Loucy (cell line): Measurements from ENCODE around the gene KRT35.

Experiments
- H2AFZ ChIP-seq: fragments of 200-600 bp; sonication (generic); 2 replicates; pipeline ENCODE4 v1.6.0; 2016; ENCODE audit warnings: antibody characterized with exemption, mild to moderate bottlenecking, low read length, moderate library complexity
- H3F3A ChIP-seq: fragments of 200-600 bp; 2 replicates; pipeline ENCODE4 v1.6.0; 2016; ENCODE audit warnings: antibody characterized with exemption, low read depth, mild to moderate bottlenecking
- H3K27me3 ChIP-seq: fragments of 200-600 bp; sonication (generic); 2 replicates; pipeline ENCODE4 v1.6.1; 2014; ENCODE audit warnings: low read length, mild to moderate bottlenecking; ENCODE audit not compliant: insufficient read depth, poor library complexity, severe bottlenecking
- H3K36me3 ChIP-seq: fragments of 200-600 bp; sonication (generic); 2 replicates; pipeline ENCODE4 v1.6.1; 2016; ENCODE audit warnings: low read length; ENCODE audit not compliant: insufficient read depth
- H3K4me1 ChIP-seq: fragments of 200-600 bp; sonication (generic); 2 replicates; pipeline ENCODE4 v1.5.1; 2014; ENCODE audit warnings: low read length, mild to moderate bottlenecking; ENCODE audit not compliant: insufficient read depth, poor library complexity, severe bottlenecking
- H3K4me2 ChIP-seq: fragments of 200-600 bp; sonication (generic); 2 replicates; pipeline ENCODE4 v1.6.0; 2014; ENCODE audit warnings: antibody characterized with exemption, low read length, low read depth, mild to moderate bottlenecking; ENCODE audit not compliant: poor library complexity, severe bottlenecking
- H3K4me3 ChIP-seq: fragments of 200-600 bp; sonication (generic); 2 replicates; pipeline ENCODE4 v1.5.1; 2014; ENCODE audit warnings: low read length, mild to moderate bottlenecking, mixed read lengths; ENCODE audit not compliant: poor library complexity, severe bottlenecking
- H3K79me2 ChIP-seq: fragments of 200-600 bp; sonication (generic); 2 replicates; pipeline ENCODE4 v1.6.1; 2014; ENCODE audit warnings: low read length; ENCODE audit not compliant: insufficient read depth
- H3K9ac ChIP-seq: fragments of 200-600 bp; sonication (generic); 2 replicates; pipeline ENCODE4 v1.6.0; 2014; ENCODE audit warnings: mild to moderate bottlenecking, low read depth, low read length, moderate library complexity; ENCODE audit not compliant: poor library complexity, severe bottlenecking
- H3K9me2 ChIP-seq: fragments of 200-600 bp; sonication (generic); replicated peaks from 2 replicates; pipeline ENCODE4 v1.6.1; 2016; ENCODE audit warnings: low read depth, low read length, mixed read lengths
- H3K9me3 ChIP-seq: fragments of 200-600 bp; sonication (generic); 2 replicates; pipeline ENCODE4 v1.6.1; 2014; ENCODE audit warnings: mild to moderate bottlenecking, antibody characterized with exemption, low read length, low read depth; ENCODE audit not compliant: insufficient read depth
- H4K20me1 ChIP-seq: fragments of 200-600 bp; sonication (generic); 2 replicates; pipeline ENCODE4 v1.6.0; 2014; ENCODE audit warnings: antibody characterized with exemption, low read length, mild to moderate bottlenecking; ENCODE audit not compliant: insufficient read depth, poor library complexity, severe bottlenecking
- EZH2phosphoT487 ChIP-seq: fragments of 200-600 bp; IDR thresholded peaks from 2 replicates; pipeline ENCODE4 v1.6.1; 2018; ENCODE audit warnings: antibody characterized with exemption, mild to moderate bottlenecking, moderate library complexity, borderline replicate concordance
- TF ChIP-seq, protein P1 (sequence below): fragments of 200-600 bp; sonication (generic); conservative IDR thresholded peaks from 2 replicates; pipeline ENCODE4 v1.5.1; 2014; ENCODE audit warnings: mild to moderate bottlenecking, antibody characterized with exemption, low read length

KRT35 gene

GRCh38 chr17:41439375-41439774, 41.6 kb downstream of the KRT35 start:
- no peaks in the 10 kb centered on the region for H3K36me3 ChIP-seq
- H3K9me3 ChIP-seq: no peaks in the 10 kb centered on the region
- no peaks in the 10 kb centered on the region for H3K79me2 ChIP-seq
- no peak for TF ChIP-seq EZH2phosphoT487
- TF ChIP-seq, protein P1, sequence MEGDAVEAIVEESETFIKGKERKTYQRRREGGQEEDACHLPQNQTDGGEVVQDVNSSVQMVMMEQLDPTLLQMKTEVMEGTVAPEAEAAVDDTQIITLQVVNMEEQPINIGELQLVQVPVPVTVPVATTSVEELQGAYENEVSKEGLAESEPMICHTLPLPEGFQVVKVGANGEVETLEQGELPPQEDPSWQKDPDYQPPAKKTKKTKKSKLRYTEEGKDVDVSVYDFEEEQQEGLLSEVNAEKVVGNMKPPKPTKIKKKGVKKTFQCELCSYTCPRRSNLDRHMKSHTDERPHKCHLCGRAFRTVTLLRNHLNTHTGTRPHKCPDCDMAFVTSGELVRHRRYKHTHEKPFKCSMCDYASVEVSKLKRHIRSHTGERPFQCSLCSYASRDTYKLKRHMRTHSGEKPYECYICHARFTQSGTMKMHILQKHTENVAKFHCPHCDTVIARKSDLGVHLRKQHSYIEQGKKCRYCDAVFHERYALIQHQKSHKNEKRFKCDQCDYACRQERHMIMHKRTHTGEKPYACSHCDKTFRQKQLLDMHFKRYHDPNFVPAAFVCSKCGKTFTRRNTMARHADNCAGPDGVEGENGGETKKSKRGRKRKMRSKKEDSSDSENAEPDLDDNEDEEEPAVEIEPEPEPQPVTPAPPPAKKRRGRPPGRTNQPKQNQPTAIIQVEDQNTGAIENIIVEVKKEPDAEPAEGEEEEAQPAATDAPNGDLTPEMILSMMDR: no peak
- H3K4me3 ChIP-seq: no peak overlapping the region
- no peaks in the 10 kb centered on the region for H3F3A ChIP-seq
- peaks cover 7% of the 10 kb centered on the region for H3K27me3 ChIP-seq
- no peak overlapping the region for H3K4me2 ChIP-seq
- no peaks in the 10 kb centered on the region for H4K20me1 ChIP-seq
- no peaks in the 10 kb centered on the region for H3K4me1 ChIP-seq
- no peak overlapping the region for H2AFZ ChIP-seq
- no peak overlapping the region for H3K9ac ChIP-seq
- H3K9me2 ChIP-seq: no peaks in the 10 kb centered on the region

DNA sequence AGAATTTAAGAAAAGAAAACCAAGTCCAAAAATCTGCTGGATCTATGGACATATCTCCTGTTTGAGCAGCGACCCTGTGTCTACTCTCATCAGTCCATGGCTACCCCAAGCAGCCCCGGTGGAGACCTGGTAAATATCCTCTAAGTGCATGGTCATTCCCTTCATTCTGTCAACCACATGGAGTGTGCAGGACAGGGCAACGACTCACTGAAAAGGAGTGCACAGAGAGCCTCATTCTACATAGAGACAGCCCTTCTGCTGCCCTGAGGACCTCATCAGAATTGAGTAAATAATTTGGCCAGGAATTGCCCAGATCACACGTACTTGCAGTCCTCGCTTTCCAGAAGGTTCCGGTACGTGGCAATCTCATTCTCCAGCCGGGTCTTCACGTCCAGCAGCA, 43.2 kb downstream of the KRT35 start:
- no peak overlapping the region for H2AFZ ChIP-seq
- no peaks in the 10 kb centered on the region for H3K9me3 ChIP-seq
- no peak overlapping the region for H3K4me2 ChIP-seq
- no peaks in the 10 kb centered on the region for H4K20me1 ChIP-seq
- H3K36me3 ChIP-seq: no peaks in the 10 kb centered on the region
- H3K27me3 ChIP-seq: no peaks in the 10 kb centered on the region
- no peaks in the 10 kb centered on the region for H3K4me1 ChIP-seq
- H3K9ac ChIP-seq: no peak overlapping the region
- H3K9me2 ChIP-seq: no peaks in the 10 kb centered on the region
- TF ChIP-seq, protein P1: no peak
- no peak overlapping the region for H3K4me3 ChIP-seq
- H3F3A ChIP-seq: no peaks in the 10 kb centered on the region
- no peaks in the 10 kb centered on the region for H3K79me2 ChIP-seq

- Histone ChIP-seq H3F3A (no peaks in the 10 kb centered on the region), H3K27me3 (no peaks in the 10 kb centered on the region), H3K36me3 (no peaks in the 10 kb centered on the region), H3K79me2 (no peaks in the 10 kb centered on the region), H4K20me1 (no peaks in the 10 kb centered on the region), H3K9me2 (no peaks in the 10 kb centered on the region), H3K9me3 (no peaks in the 10 kb centered on the region), H3K4me1 (no peaks in the 10 kb centered on the region), H2AFZ (no peak overlapping the region), H3K4me3 (no peak overlapping the region), H3K4me2 (no peak overlapping the region), H3K9ac (no peak overlapping the region)
- TF ChIP-seq, protein P1: no peak
- no peak for TF ChIP-seq EZH2phosphoT487
These were observed 43.7 kb downstream of the KRT35 start for GRCh38 chr17:41437254-41437653.
